GM19452 (cell line): ENCODE data around the gene ECD.
A peak's percentile ranks its signal among the peaks of the same experiment; 100 is the strongest.

Source experiments
- ATAC-seq: cut with Tn5 transposase; IDR thresholded peaks from one replicate; pipeline ENCODE4 v1.9.1; 2021; ENCODE audit not compliant: unreplicated experiment

ECD gene

GRCh38 chr10:73167783-73168464, at the start of gene ECD, which contains the start of gene FAM149B1:
ECD (minus strand) TSS chr10:73168008; CDS start chr10:73163937, 4,071 bp downstream.
FAM149B1 (plus strand) TSS chr10:73168119; CDS start chr10:73168340, 221 bp downstream.
- ATAC-seq = peak; percentile 87

DNA sequence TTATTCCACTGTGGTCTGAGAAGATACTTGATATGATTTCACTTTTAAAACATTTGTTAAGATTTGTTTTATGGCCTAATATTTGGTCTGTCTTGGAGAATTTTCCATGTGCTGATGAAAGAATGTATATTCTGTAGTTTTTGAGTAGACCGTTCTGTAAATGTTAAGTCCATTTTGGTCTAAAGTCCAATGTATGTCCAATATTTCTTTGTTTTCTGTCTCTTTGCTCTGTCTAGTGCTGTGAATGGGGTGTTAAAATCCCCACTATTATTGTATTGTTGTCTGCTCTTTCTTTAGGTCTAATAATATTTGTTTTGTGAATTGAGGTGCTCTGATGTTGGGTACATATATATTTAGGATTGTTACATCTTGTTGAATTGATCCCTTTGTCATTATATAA, 47.9 kb upstream of the ECD start:
- ATAC-seq = no peak

GRCh38 chr10:73211106-73211811, 43.5 kb upstream of the ECD start:
- ATAC-seq = no peak

DNA sequence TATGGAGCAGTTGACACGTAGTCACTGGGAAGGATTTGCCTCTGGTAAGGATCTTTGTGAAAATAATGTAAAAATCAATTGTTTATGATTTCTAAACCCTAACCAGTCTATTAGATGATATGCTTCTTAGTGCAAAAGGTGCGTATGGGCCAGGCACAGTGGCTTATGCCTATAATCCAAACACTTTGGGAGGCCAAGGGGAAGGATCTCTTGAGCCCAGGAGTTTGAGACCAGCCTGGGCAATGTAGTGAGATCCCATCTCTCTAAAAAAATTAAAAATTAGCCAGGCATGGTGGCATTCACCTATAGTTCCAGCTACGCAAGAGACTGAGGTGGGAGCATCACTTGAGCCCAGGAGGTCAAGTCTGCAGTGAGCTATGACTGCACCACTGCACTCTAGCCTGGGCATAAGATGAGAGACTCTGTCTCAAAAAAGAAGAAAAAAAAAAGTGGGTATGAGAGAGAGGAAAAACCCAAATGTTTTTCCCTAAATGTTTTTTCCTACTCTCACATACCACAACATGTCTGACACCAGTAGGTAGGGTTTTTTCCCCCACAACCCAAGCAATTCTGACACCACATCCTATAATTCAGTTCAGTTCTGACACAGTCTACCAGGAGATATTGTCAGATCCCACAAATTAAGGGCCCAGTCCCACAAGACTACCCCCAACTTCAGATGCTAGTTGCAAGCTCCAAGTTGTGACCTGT, 42.7 kb upstream of the ECD start:
- no peak for ATAC-seq

- no peak for ATAC-seq
Observed at GRCh38 chr10:73209705-73210104, 41.9 kb upstream of the ECD start.

DNA sequence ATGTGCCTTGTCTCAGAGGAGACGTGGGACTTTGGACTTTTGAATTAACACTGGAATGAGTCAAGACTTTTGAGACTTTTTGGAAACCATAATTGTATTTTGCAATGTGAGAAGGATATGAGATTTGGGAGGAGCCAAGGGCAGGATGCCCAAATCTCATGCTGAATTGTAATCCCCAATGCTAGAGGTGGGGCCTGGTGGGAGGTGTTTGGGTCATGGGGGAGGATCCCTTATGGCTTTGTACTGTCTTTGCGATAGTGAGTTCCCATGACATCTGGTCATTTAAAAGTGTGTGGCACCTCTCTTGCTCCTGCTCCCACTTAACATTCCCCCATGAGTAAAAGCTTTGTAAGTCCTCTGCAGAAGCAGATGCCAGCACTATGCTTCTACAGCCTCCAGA, 40.1 kb upstream of the ECD start:
- ATAC-seq = no peak

- ATAC-seq = no peak
Observed at GRCh38 chr10:73206385-73206784, 38.6 kb upstream of the ECD start.

DNA sequence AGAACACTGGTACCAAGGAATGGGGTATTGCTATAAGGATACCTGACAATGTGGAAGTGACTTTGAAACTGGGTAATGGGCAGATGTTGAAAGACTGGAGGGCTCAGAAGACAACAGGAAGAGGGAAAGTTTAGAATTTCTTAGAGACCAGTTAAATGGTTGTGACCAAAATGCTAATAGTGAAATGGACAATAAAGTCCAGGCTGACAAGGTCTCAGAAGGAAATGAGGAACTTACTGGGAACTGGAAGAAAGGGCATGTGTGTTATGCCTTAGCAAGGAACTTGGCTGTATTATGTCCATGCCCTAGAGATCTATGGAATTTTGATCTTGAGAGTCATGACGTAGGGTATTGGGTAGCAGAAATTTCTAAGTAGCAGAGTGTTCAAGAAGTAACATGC, 38.1 kb upstream of the ECD start:
- ATAC-seq = no peak

DNA sequence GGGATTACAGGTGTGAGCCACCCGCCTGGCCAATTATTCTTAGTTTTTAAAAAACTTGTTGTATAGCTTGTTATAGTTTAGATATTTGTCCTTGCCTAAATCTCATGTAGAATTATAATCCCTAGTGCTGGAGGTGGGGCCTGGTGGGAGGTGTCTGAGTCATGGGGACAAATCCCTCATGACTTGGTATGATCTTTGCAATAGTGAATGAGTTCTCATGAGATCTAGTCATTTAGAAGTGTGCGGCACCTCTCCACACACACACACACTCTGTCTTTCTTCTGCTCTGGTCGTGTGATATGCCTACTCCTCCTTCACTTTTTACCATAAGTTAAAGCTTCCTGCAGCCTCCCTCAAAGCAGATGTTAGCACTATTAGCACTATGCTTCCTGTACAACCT, 37.3 kb upstream of the ECD start:
- no peak for ATAC-seq

- ATAC-seq = no peak
Observed at GRCh38 chr10:73190188-73190587, 22.4 kb upstream of the ECD start.

- no peak for ATAC-seq
Observed at GRCh38 chr10:73186266-73186665, 18.5 kb upstream of the ECD start.

DNA sequence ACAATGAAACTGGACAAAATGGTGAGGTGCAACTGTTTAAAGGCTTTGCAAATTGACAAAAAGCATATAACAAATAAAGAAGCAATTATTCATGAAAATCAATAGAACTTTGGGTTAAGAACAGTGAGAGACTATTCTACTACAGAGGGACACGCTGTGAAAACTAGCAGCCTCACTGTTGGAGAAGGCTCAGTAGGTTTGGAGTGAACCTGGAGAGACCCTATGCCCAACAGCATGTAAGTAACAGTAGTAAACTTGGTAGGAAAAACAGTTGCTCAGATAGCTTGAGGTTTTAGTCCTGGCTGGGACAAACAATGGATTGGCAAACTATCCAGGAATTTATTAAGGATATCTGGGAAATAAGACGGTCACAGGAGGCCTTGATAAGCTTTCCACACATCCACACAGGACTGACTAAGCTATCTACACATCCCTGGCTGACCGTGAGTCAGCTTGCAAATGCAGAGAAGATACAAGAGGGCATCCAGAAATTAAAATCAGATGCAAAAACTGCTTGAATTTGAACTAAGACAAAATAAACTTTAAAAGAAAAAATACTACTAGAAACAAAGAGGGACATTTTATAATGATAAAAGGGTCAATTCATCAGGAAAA, 16.0 kb upstream of the ECD start:
- ATAC-seq = no peak

- ATAC-seq = no peak
Observed at GRCh38 chr10:73182568-73182967, 14.8 kb upstream of the ECD start.

GRCh38 chr10:73174148-73174925, 6.5 kb upstream of the ECD start:
- no peak for ATAC-seq

- ATAC-seq = no peak
Observed at GRCh38 chr10:73172867-73173266, 5.1 kb upstream of the ECD start.

DNA sequence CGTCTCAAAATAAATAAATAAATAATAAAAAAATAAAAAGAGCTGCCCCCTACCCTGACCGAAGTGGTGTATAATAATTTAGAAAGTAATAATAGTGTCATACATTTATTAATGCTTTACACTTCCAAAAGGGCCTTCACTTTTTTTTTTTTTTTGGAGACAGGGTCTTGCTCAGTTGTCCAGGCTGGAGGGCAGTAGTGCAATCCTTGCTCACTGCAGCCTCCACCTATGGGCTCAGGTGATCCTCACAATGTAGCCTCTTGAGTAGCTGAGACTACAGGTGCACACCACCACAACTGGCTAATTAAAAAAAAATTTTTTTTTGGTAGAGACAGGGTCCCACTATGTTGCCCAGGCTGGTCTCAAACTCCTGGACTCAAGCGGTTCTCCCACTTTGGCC, 1.5 kb upstream of the ECD start:
- ATAC-seq = no peak

GRCh38 chr10:73168465-73168803, 626 bp upstream of the ECD start:
- peak; percentile 32 for ATAC-seq

DNA sequence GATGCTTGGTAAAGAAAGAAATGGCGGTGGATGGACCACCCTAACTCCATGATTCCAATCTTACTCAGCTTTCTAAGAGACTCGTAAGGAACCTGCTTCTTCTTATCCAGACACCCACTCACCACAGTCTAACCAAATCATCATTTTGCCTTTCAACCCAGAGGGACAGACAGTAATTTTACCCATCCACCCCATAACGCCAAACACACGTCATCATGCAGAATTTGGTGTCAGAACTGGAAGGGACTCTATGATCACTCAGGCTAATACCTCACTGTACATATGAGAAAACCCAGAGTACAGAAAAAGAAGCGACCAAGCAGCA, 388 bp downstream of the ECD start:
- ATAC-seq = no peak

DNA sequence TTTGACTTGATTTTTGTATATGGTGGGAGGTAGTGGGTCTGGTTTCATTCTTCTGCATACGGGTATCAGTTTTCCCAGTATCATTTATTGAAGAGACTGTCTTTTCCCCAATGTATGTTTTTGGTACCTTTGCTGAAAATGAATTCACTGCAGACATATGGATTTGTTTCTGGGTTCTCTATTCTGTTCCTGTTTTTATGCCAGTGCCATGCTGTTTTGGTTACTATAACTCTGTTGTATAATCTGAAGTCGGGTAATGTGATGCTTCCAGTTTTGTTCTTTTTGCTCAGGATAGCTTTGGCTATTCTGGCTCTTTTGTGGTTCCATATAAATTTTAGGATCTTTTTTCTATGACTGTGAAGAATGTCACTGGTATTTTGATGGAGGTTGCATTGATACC, 836 bp downstream of the ECD start:
- no peak for ATAC-seq

DNA sequence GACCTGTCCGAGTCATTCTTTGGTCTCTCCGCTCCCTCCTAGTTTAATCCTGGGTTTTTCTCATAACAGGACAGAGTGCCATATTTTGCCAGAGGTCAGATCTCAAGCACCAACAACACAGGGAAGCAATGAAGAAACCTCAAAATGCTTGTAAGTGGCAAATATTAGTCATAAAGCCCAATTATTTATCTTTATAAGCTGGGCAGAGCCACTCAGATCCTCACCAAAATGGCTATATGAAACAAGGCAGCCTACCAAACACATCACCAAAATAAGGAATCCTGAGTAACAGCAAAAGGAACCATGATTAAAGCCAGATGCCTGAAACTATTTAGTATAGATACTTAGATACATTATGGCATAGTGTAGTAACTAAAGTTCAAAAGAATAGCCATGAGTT, 4.7 kb downstream of the ECD start:
- ATAC-seq = no peak

DNA sequence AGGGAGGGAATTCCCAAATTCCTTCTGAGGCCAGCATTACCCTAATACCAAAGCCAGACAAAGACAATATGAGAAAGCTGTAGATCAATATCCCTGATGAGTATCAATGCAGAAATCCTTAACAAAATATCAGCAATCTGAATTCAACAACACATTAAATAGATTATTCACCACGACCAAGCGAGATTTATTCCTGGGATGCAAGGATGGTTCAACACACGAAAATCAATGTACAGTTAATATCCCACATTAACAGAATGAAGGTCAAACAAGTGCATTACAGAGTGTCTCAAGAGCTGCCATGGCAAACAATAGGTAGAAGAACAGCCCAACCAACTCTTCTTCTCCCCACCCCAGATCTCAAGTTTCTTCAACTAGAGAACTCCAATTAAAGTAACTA, 6.1 kb downstream of the ECD start:
- no peak for ATAC-seq
